NCI-H345 treated with DMSO at 0.1 percent for 48 hours (cell line): ENCODE results near the gene PLEKHO2.

Experiments used
- DNase-seq: peaks from one replicate; lab custom pipeline; 2025; ENCODE audit not compliant: unreplicated experiment; lab: John Stamatoyannopoulos, UW

Gene PLEKHO2

GRCh38 chr15:64855205-64855975, 13.7 kb downstream of the PLEKHO2 start:
- no peak for DNase-seq

- DNase-seq, result no peak
Measured at GRCh38 chr15:64856429-64857145, 14.9 kb downstream of the PLEKHO2 start.

- DNase-seq, result no peak
Measured at GRCh38 chr15:64857421-64857820, 15.7 kb downstream of the PLEKHO2 start.

- DNase-seq, result no peak
Measured at GRCh38 chr15:64858021-64858575, 16.4 kb downstream of the PLEKHO2 start.

- DNase-seq, result no peak
Measured at GRCh38 chr15:64859226-64859625, 17.5 kb downstream of the PLEKHO2 start.

GRCh38 chr15:64861331-64861730, 19.6 kb downstream of the PLEKHO2 start:
- no peak for DNase-seq

- DNase-seq, result no peak
Measured at GRCh38 chr15:64861960-64862359, 20.2 kb downstream of the PLEKHO2 start.

- DNase-seq, result no peak
Measured at GRCh38 chr15:64862408-64862807, 20.7 kb downstream of the PLEKHO2 start.

GRCh38 chr15:64864068-64864467, 22.4 kb downstream of the PLEKHO2 start:
- no peak for DNase-seq

GRCh38 chr15:64865126-64865997, 23.6 kb downstream of the PLEKHO2 start:
- DNase-seq, result no peak

GRCh38 chr15:64865998-64866520, 24.3 kb downstream of the PLEKHO2 start:
- no peak for DNase-seq

GRCh38 chr15:64869501-64869900, 27.8 kb downstream of the PLEKHO2 start:
- DNase-seq, result no peak

- DNase-seq, result no peak
Measured at GRCh38 chr15:64870353-64870752, 28.6 kb downstream of the PLEKHO2 start.

GRCh38 chr15:64875641-64876223, 34.0 kb downstream of the PLEKHO2 start:
- DNase-seq, result no peak

GRCh38 chr15:64877435-64877834, 35.7 kb downstream of the PLEKHO2 start:
- no peak for DNase-seq

GRCh38 chr15:64878705-64879104, 37.0 kb downstream of the PLEKHO2 start:
- no peak for DNase-seq

- DNase-seq, result no peak
Measured at GRCh38 chr15:64883100-64883581, 41.4 kb downstream of the PLEKHO2 start.

GRCh38 chr15:64883997-64884511, 42.3 kb downstream of the PLEKHO2 start:
- peak; percentile 20 for DNase-seq

- DNase-seq, result no peak
Measured at GRCh38 chr15:64884679-64885078, 43.0 kb downstream of the PLEKHO2 start.

- DNase-seq, result no peak
Measured at GRCh38 chr15:64888336-64888735, 46.6 kb downstream of the PLEKHO2 start.
